K562 (cell line): Measurements from ENCODE around the gene TMEM39B. TPM values are rescaled to one million over a fixed set of nuclear protein-coding genes. Genes with fewer than 3 reads are reported as not detected.
A peak's percentile ranks its signal among the peaks of the same experiment; 100 is the strongest.

ENCODE experiments used
- ATAC-seq: fragments of 200-7000 bp; cut with Tn5 transposase; 3 replicates; pipeline ENCODE4 v1.9.1; 2020; ENCODE audit warnings: moderate library complexity
- BruUV-seq: library from RNA; stranded (reverse); fragments of 400-500 nt; replicated peaks from 2 replicates; lab custom pipeline; 2021; lab: Mats Ljungman, UMichigan
- CTCF ChIA-PET: fragments of 300-600 bp; formaldehyde crosslinking; extraction: SDS; loops from one replicate; lab custom pipeline; 2021; ENCODE audit warnings: low intra/inter-chr PET ratio; lab: Yijun Ruan, JAX
- POLR2A ChIA-PET: fragments of 300-600, 350-650 bp; sonication (Branson Sonifier 250); formaldehyde crosslinking; extraction: SDS; loops from one replicate; lab custom pipeline; 2021; ENCODE audit warnings: antibody characterized with exemption, inconsistent platforms; lab: Yijun Ruan, JAX
- DNase-seq, 4 experiments: peaks; one replicate each; pipeline versions ENCODE4 v3.0.0 to v3.0.0-alpha.2; 2011 to 2018; ENCODE audit warnings: low spot score in 3 of 4, mixed read lengths in 3 of 4; ENCODE audit errors: extremely low read depth in 1 of 4
- FAIRE-seq: peaks from 2 replicates; lab custom pipeline; 2011; peaks lifted over from hg19 to GRCh38; lab: Jason Lieb, UNC
- H2AFZ ChIP-seq: 2 replicates; pipeline ENCODE4 v1.6.0; 2011; ENCODE audit warnings: low read depth, low read length, control low read depth, inconsistent platforms
- H3K27ac ChIP-seq: fragments of 200-600 bp; 3 replicates; pipeline ENCODE4 v1.8.0; 2011; ENCODE audit warnings: low read depth, mild to moderate bottlenecking, control low read depth, inconsistent platforms, low read length, moderate library complexity, mixed read lengths; ENCODE audit errors: extremely low read depth
- H3K27me3 ChIP-seq, 2 experiments: fragments of 300-600 bp in 1 of 2; 2 replicates in 1 of 2; 3 replicates in 1 of 2; pipeline versions ENCODE4 v1.6.0 to v1.8.0; 2011; ENCODE audit warnings: inconsistent platforms in 2 of 2, low read length in 2 of 2, mild to moderate bottlenecking in 1 of 2, mixed read lengths in 1 of 2, moderate library complexity in 1 of 2; ENCODE audit not compliant: control insufficient read depth in 2 of 2, insufficient read depth in 2 of 2
- H3K36me3 ChIP-seq: fragments of 300-600 bp; 3 replicates; pipeline ENCODE4 v1.8.0; 2011; ENCODE audit warnings: mild to moderate bottlenecking, low read length, inconsistent platforms; ENCODE audit not compliant: control insufficient read depth, insufficient read depth
- H3K4me1 ChIP-seq, 2 experiments: fragments of 200-600 bp in 1 of 2; replicated peaks in 1 of 2; 2 replicates in 1 of 2; 3 replicates in 1 of 2; pipeline versions ENCODE4 v1.5.1 to v1.8.0; 2011; ENCODE audit warnings: inconsistent platforms in 2 of 2, low read length in 2 of 2, mild to moderate bottlenecking in 1 of 2, mixed read lengths in 1 of 2, moderate library complexity in 1 of 2; ENCODE audit not compliant: control insufficient read depth in 2 of 2, insufficient read depth in 2 of 2
- H3K4me2 ChIP-seq: 2 replicates; pipeline ENCODE4 v1.6.1; 2011; ENCODE audit warnings: low read length, control low read depth, inconsistent platforms, mixed read lengths; ENCODE audit not compliant: insufficient read depth
- H3K4me3 ChIP-seq: fragments of 200-600 bp; sonication (generic), shearing (Covaris generic); 2 replicates; pipeline ENCODE4 v1.5.1; 2016; ENCODE audit warnings: control low read depth, inconsistent platforms
- H3K79me2 ChIP-seq: fragments of 200-600 bp; 3 replicates; pipeline ENCODE4 v1.8.0; 2011; ENCODE audit warnings: low read length, inconsistent platforms; ENCODE audit not compliant: control insufficient read depth, insufficient read depth
- H3K9ac ChIP-seq, 2 experiments: 2 replicates each; pipeline versions ENCODE4 v1.6.0 to v1.6.1; 2011; ENCODE audit warnings: low read depth in 2 of 2, low read length in 2 of 2, control low read depth in 1 of 2, inconsistent platforms in 1 of 2, mild to moderate bottlenecking in 1 of 2, mixed read lengths in 1 of 2; ENCODE audit not compliant: insufficient read depth in 1 of 2
- H3K9me1 ChIP-seq: one replicate; pipeline ENCODE4 v1.6.0; 2011; ENCODE audit warnings: inconsistent platforms, mild to moderate bottlenecking, low read length, moderate library complexity; ENCODE audit not compliant: control insufficient read depth, insufficient read depth
- H3K9me3 ChIP-seq: replicated peaks from 2 replicates; pipeline ENCODE4 v1.5.1; 2011; ENCODE audit warnings: low read depth, low read length, inconsistent platforms; ENCODE audit not compliant: control insufficient read depth, insufficient read depth
- H4K20me1 ChIP-seq: replicated peaks from 2 replicates; pipeline ENCODE4 v1.6.1; 2011; ENCODE audit warnings: low read length, inconsistent platforms, mixed read lengths; ENCODE audit not compliant: control insufficient read depth, insufficient read depth
- HDAC6 ChIP-seq: IDR thresholded peaks from 2 replicates; pipeline ENCODE4 v1.6.1; 2012; ENCODE audit warnings: low read depth, mild to moderate bottlenecking, control low read depth, inconsistent platforms, low read length, moderate library complexity
- JUND ChIP-seq, 2 experiments: IDR thresholded peaks; 2 replicates in 1 of 2; 3 replicates in 1 of 2; pipeline ENCODE4 v1.6.1; 2011; ENCODE audit warnings: borderline replicate concordance in 2 of 2, low read depth in 2 of 2, low read length in 2 of 2, improper control_type of control experiment in 1 of 2, missing biosample characterization in 1 of 2, missing genetic modification characterization in 1 of 2, missing genetic modification reagents in 1 of 2
- TSC22D4 ChIP-seq: fragments of 450-650 bp; IDR thresholded peaks from 2 replicates; pipeline ENCODE4 v1.6.1; 2016; ENCODE audit warnings: missing genetic modification characterization, missing biosample characterization, control low read depth
- ZBTB7A ChIP-seq: IDR thresholded peaks from 2 replicates; pipeline ENCODE4 v1.6.1; 2011; ENCODE audit warnings: low read depth, mild to moderate bottlenecking, low read length, moderate library complexity, borderline replicate concordance; ENCODE audit not compliant: control insufficient read depth
- ZEB2 ChIP-seq: fragments of 450-650 bp; IDR thresholded peaks from 2 replicates; pipeline ENCODE4 v1.6.1; 2016
- WGBS: fragments of 100-300 bp; shearing (Covaris generic); methylation state at CpG from one replicate; pipeline ENCODE4 v1.1.6; 2016; ENCODE audit warnings: low coverage, mixed read lengths; ENCODE audit not compliant: insufficient coverage; ENCODE audit errors: missing lambda C conversion rate; 5-methylcytosine and 5-hydroxymethylcytosine counted together
- in situ Hi-C: fragments of 300-500 bp; cut with MboI; formaldehyde crosslinking; loops from 4 replicates; pipeline ENCODE4 v1.15.0; 2018; ENCODE audit warnings: inconsistent platforms, mixed read lengths
- intact Hi-C: fragments of 100-400 bp; cut with micrococcal nuclease; formaldehyde crosslinking; loops from 2 replicates; pipeline ENCODE4 v1.14.2; 2022
- polyA plus RNA-seq, 8 experiments: library from polyadenylated mRNA; depleted of rRNA in 4 of 8; stranded (reverse) in 5 of 8; unstranded in 3 of 8; fragments of >200 nt; fragmentation: Nextera tagmentation in 2 of 8; fragmentation: Illumina TruSeq in 1 of 8; extraction: Ambion mirVana in 2 of 8; extraction: Trizol in 1 of 8; gene quantifications; 2 replicates each; pipeline versions ENCODE4 v1.2.1 to v1.2.3, GENCODE V29; 2011 to 2014; ENCODE audit warnings: inconsistent platforms in 1 of 8, missing spikeins in 1 of 8
- total RNA-seq, 7 experiments: library from RNA; depleted of rRNA in 6 of 7; stranded (reverse); fragments of >200 nt in 6 of 7; fragmentation: Illumina TruSeq in 2 of 7; extraction: Trizol in 2 of 7; gene quantifications; 2 replicates each; pipeline versions ENCODE4 v1.2.1 to v1.2.3, GENCODE V29; 2011 to 2021; ENCODE audit warnings: low replicate concordance in 1 of 7
- TF ChIP-seq, protein P1 (sequence below), 2 experiments: IDR thresholded peaks in 1 of 2; conservative IDR thresholded peaks in 1 of 2; 2 replicates each; pipeline ENCODE4 v1.6.1; 2016; ENCODE audit warnings: low read depth in 2 of 2, mild to moderate bottlenecking in 1 of 2, missing compliant biosample characterization in 1 of 2, missing genetic modification characterization in 1 of 2, moderate library complexity in 1 of 2
- TF ChIP-seq, protein P2 (sequence below): fragments of 450-650 bp; formaldehyde crosslinking; IDR thresholded peaks from 2 replicates; pipeline ENCODE4 v1.4.0; 2022; ENCODE audit warnings: missing genetic modification characterization
- TF ChIP-seq, protein P3 (sequence below): sonication (generic); formaldehyde crosslinking; IDR thresholded peaks from 2 replicates; pipeline ENCODE4 v1.8.1; 2023; ENCODE audit warnings: mild to moderate bottlenecking, missing genetic modification reagents
- TF ChIP-seq, protein P4 (sequence below), 2 experiments: fragments of 450-650 bp; conservative IDR thresholded peaks; 2 replicates each; pipeline ENCODE4 v1.6.1; 2017; ENCODE audit warnings: mild to moderate bottlenecking in 2 of 2, moderate library complexity in 2 of 2

TMEM39B gene
- total and polyA plus RNA-seq, 9 of the 15 experiments (the other 6 are each of a cell fraction or from before 2014, with no cell fraction given): 0.92 to 28.5 (median 9.7) TPM

DNA sequence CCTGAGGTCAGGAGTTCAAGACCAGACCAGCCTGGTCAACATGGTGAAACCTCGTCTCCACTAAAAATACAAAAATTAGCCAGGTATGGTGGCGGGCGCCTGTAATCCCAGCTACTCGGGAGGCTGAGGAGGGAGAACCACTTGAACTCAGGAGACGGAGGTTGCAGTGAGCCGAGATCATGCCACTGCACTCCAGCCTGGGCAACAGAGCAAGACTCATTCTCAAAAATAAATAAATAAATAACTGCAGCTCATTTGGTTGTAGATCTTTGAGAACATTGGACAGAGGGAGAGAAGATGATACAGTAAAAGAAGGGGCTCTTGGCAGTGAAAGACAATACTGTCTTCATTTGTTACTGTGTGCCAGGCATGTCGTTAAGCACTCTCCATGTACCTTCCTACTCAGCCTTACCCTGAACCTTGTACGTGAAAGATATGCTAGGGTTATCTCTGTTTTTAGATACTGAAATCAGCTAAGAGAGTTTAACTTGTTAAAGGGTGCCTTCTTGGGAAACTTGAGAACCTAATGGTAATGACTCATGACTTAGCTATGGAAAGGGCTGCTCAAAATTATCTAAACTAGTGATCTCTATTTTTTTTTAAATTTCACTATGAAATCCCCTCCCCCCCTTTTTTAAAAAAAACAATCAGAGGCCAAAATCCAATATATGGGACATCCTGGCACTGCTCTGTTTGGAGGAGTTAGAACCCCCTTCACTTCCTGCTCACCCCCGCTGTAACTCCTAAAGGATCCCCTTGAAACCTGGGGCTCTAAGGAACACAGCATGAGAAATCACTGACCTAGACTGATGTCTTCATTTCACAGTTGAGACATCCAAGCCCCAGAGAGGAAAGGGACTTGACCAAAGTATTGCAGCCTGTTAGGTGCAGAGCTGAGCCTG, 28.3 kb downstream of the TMEM39B start (continued):
- TF ChIP-seq, protein P1, sequence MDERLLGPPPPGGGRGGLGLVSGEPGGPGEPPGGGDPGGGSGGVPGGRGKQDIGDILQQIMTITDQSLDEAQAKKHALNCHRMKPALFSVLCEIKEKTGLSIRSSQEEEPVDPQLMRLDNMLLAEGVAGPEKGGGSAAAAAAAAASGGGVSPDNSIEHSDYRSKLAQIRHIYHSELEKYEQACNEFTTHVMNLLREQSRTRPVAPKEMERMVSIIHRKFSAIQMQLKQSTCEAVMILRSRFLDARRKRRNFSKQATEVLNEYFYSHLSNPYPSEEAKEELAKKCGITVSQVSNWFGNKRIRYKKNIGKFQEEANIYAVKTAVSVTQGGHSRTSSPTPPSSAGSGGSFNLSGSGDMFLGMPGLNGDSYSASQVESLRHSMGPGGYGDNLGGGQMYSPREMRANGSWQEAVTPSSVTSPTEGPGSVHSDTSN (CRISPR knock-in tag; IDR thresholded peaks at IDR 0.05; ENCODE audit: low read depth): no peak
- TF ChIP-seq, protein P1 (tag; conservative IDR thresholded peaks at IDR 0.05; ENCODE audit: low read depth): no peak
- TF ChIP-seq ZEB2: no peak

DNA sequence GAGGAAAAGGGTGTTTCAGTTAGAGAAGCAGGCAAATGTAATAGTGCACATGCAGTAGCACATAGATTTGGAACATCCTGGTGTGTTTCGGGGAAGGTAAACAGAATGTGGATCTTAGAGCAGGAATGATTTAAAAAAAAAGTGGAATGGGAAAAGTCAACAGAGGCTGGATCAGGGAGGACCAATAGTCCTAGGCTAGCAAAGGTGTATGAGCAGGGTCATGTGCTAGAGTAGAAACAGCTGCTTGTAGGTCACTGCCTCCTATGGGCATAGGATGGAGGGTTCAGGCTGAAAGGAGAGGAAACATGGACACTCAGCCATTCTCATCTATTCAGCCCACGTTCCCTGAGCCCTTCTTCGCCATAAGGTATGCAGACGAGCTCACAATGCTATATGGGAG, 31.4 kb downstream of the TMEM39B start:
- no TSS peak for BruUV-seq
- intact Hi-C loops: no loop called here
- 49% methylated on average over 4 of the region's 4 CpGs for WGBS
- TF ChIP-seq, protein P2, sequence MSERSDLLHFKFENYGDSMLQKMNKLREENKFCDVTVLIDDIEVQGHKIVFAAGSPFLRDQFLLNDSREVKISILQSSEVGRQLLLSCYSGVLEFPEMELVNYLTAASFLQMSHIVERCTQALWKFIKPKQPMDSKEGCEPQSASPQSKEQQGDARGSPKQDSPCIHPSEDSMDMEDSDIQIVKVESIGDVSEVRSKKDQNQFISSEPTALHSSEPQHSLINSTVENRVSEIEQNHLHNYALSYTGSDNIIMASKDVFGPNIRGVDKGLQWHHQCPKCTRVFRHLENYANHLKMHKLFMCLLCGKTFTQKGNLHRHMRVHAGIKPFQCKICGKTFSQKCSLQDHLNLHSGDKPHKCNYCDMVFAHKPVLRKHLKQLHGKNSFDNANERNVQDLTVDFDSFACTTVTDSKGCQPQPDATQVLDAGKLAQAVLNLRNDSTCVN: no peak
- TF ChIP-seq ZBTB7A (no peak), JUND (IDR thresholded peaks at IDR 0.05; ENCODE audit: borderline replicate concordance, low read depth, low read length) (0 out of 2 replicates have a peak, but pooled peaks have one; percentile 5), JUND (tag; IDR thresholded peaks at IDR 0.05; ENCODE audit: borderline replicate concordance, low read depth, low read length) (no peak), HDAC6 (no peak), TSC22D4 (tag) (no peak)
- TF ChIP-seq, protein P3, sequence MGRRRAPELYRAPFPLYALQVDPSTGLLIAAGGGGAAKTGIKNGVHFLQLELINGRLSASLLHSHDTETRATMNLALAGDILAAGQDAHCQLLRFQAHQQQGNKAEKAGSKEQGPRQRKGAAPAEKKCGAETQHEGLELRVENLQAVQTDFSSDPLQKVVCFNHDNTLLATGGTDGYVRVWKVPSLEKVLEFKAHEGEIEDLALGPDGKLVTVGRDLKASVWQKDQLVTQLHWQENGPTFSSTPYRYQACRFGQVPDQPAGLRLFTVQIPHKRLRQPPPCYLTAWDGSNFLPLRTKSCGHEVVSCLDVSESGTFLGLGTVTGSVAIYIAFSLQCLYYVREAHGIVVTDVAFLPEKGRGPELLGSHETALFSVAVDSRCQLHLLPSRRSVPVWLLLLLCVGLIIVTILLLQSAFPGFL (CRISPR knock-in tag): no peak
- TF ChIP-seq, protein P4, sequence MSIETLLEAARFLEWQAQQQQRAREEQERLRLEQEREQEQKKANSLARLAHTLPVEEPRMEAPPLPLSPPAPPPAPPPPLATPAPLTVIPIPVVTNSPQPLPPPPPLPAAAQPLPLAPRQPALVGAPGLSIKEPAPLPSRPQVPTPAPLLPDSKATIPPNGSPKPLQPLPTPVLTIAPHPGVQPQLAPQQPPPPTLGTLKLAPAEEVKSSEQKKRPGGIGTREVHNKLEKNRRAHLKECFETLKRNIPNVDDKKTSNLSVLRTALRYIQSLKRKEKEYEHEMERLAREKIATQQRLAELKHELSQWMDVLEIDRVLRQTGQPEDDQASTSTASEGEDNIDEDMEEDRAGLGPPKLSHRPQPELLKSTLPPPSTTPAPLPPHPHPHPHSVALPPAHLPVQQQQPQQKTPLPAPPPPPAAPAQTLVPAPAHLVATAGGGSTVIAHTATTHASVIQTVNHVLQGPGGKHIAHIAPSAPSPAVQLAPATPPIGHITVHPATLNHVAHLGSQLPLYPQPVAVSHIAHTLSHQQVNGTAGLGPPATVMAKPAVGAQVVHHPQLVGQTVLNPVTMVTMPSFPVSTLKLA (conservative IDR thresholded peaks at IDR 0.05): 0 out of 4 replicates have a peak, but pooled peaks of 1 of the 2 experiments have one; percentile 26

More for the DNA sequence above, 31.4 kb downstream of the TMEM39B start:
- Histone ChIP-seq H3K9ac (peak overlapping the region in 1 of 2 experiments; percentile 18; a peak in 2 of 4 replicates), H3K27ac (peak overlapping the region; percentile 68), H4K20me1 (no peaks in the 10 kb centered on the region), H3K4me2 (peak overlapping the region; percentile 58), H3K27me3 (no peaks in the 10 kb centered on the region), H3K79me2 (peaks cover 16% of the 10 kb centered on the region), H3K4me1 (peaks cover 28 to 34% of the 10 kb centered on the region in 2 experiments; a peak in 4 of 5 replicates), H2AFZ (peak overlapping the region; percentile 79), H3K36me3 (peaks cover 27% of the 10 kb centered on the region; the same call in 2 of the 3 replicates), H3K4me3 (no peak overlapping the region), H3K9me1 (no peaks in the 10 kb centered on the region), H3K9me3 (no peaks in the 10 kb centered on the region)
- in situ Hi-C loops: no loop called here
- ATAC-seq (peak; percentile 44), DNase-seq (peak; percentile 35 to 51 (median 44)), FAIRE-seq (peak; percentile 23)
- CTCF ChIA-PET: no interaction called here
- POLR2A ChIA-PET: interaction anchor here (0.9 to 2.1 kb wide), 4 partner anchors 13 to 161 kb away, joined by 3 to 10 read pairs (median 4); no protein-coding TSS in a partner anchor
